CD14-positive monocyte (primary cell): ENCODE measurements around the gene ACY1. TPM values are rescaled to one million over a fixed set of nuclear protein-coding genes. Genes with fewer than 3 reads are reported as not detected.

ENCODE experiments used
- DNase-seq, 3 donors: peaks; one replicate each; pipeline ENCODE4 v3.0.0-alpha.2; 2011 to 2022
- H2AFZ ChIP-seq: 2 replicates; pipeline ENCODE4 v1.6.0; 2012; ENCODE audit warnings: mild to moderate bottlenecking, low read depth, low read length, inconsistent platforms; ENCODE audit not compliant: insufficient read depth, poor library complexity, severe bottlenecking
- H3K27ac ChIP-seq, 2 donors: 1 replicate in 1 of 2; 2 replicates in 1 of 2; pipeline ENCODE4 v1.5.1; 2012 to 2013; ENCODE audit warnings: low read length in 2 of 2, control low read depth in 1 of 2, inconsistent platforms in 1 of 2, low read depth in 1 of 2, mild to moderate bottlenecking in 1 of 2
- H3K27me3 ChIP-seq, 2 donors: one replicate each; pipeline versions ENCODE4 v1.6.0 to v1.6.1; 2011 to 2013; ENCODE audit warnings: low read length in 2 of 2; ENCODE audit not compliant: control insufficient read depth in 2 of 2, insufficient read depth in 2 of 2
- H3K36me3 ChIP-seq, 2 donors: replicated peaks in 1 of 2; 1 replicate in 1 of 2; 2 replicates in 1 of 2; pipeline versions ENCODE4 v1.5.1 to v1.6.1; 2012 to 2013; ENCODE audit warnings: low read length in 2 of 2, control low read depth in 1 of 2, inconsistent platforms in 1 of 2, mild to moderate bottlenecking in 1 of 2; ENCODE audit not compliant: insufficient read depth in 2 of 2, control insufficient read depth in 1 of 2
- H3K4me1 ChIP-seq, 2 donors: 1 replicate in 1 of 2; 2 replicates in 1 of 2; pipeline versions ENCODE4 v1.5.1 to v1.6.1; 2012 to 2013; ENCODE audit warnings: low read length in 2 of 2, control low read depth in 1 of 2, inconsistent platforms in 1 of 2, mild to moderate bottlenecking in 1 of 2, moderate library complexity in 1 of 2; ENCODE audit not compliant: insufficient read depth in 2 of 2, control insufficient read depth in 1 of 2
- H3K4me2 ChIP-seq: replicated peaks from 2 replicates; pipeline ENCODE3; 2012; ENCODE audit warnings: low read length, moderate library complexity, mild to moderate bottlenecking; ENCODE audit not compliant: poor library complexity, severe bottlenecking; ENCODE audit errors: extremely low read depth
- H3K4me3 ChIP-seq, 3 experiments: fragments of 200-600 bp in 1 of 3; sonication (generic) in 1 of 3; replicated peaks in 1 of 3; 1 replicate in 2 of 3; 2 replicates in 1 of 3; pipeline ENCODE4 v1.5.1; 2011 to 2013; ENCODE audit warnings: low read length in 3 of 3, mild to moderate bottlenecking in 3 of 3, control low read depth in 2 of 3, low read depth in 2 of 3, inconsistent platforms in 1 of 3, moderate library complexity in 1 of 3
- H3K79me2 ChIP-seq: 2 replicates; pipeline ENCODE4 v1.6.0; 2012; ENCODE audit warnings: mild to moderate bottlenecking, control low read depth, inconsistent platforms, low read length, moderate library complexity; ENCODE audit not compliant: insufficient read depth
- H3K9ac ChIP-seq: 2 replicates; pipeline ENCODE4 v1.6.0; 2017; ENCODE audit warnings: low read length, mild to moderate bottlenecking; ENCODE audit not compliant: insufficient read depth, poor library complexity, severe bottlenecking
- H3K9me3 ChIP-seq, 2 donors: replicated peaks in 1 of 2; 1 replicate in 1 of 2; 2 replicates in 1 of 2; pipeline versions ENCODE4 v1.5.1 to v1.6.1; 2012 to 2013; ENCODE audit warnings: low read length in 2 of 2, control low read depth in 1 of 2; ENCODE audit not compliant: control insufficient read depth in 1 of 2, insufficient read depth in 1 of 2
- H4K20me1 ChIP-seq: 2 replicates; pipeline ENCODE4 v1.6.0; 2012; ENCODE audit warnings: mild to moderate bottlenecking, low read length, control low read depth, moderate library complexity; ENCODE audit not compliant: insufficient read depth
- H3K27ac Mint-ChIP-seq, 7 donors: one replicate each; pipeline ENCODE4 v1.8.0; 2020; ENCODE audit warnings: mild to moderate bottlenecking in 7 of 7, mixed read lengths in 7 of 7, moderate library complexity in 6 of 7, inconsistent platforms in 2 of 7
- H3K27me3 Mint-ChIP-seq, 3 donors: one replicate each; pipeline ENCODE4 v1.8.0; 2021 to 2022; ENCODE audit warnings: low read depth in 3 of 3, mild to moderate bottlenecking in 3 of 3, mixed read lengths in 3 of 3, moderate library complexity in 3 of 3, inconsistent platforms in 1 of 3
- H3K36me3 Mint-ChIP-seq, 2 donors: one replicate each; pipeline ENCODE4 v1.8.0; 2020; ENCODE audit warnings: mixed read lengths in 2 of 2, inconsistent platforms in 1 of 2, mild to moderate bottlenecking in 1 of 2
- H3K4me1 Mint-ChIP-seq: one replicate; pipeline ENCODE4 v1.8.0; 2020; ENCODE audit warnings: mild to moderate bottlenecking, mixed read lengths
- H3K4me3 Mint-ChIP-seq, 2 donors: one replicate each; pipeline ENCODE4 v1.8.0; 2020; ENCODE audit warnings: mild to moderate bottlenecking in 2 of 2, mixed read lengths in 2 of 2, moderate library complexity in 1 of 2
- H3K9me3 Mint-ChIP-seq, 7 donors: one replicate each; pipeline ENCODE4 v1.8.0; 2020 to 2022; ENCODE audit warnings: mixed read lengths in 7 of 7, mild to moderate bottlenecking in 6 of 7, moderate library complexity in 6 of 7, inconsistent platforms in 2 of 7
- WGBS: methylation state at CpG from one replicate; pipeline ENCODE4 v1.1.5; 2013; ENCODE audit warnings: missing lambda C conversion rate; ENCODE audit not compliant: insufficient coverage; 5-methylcytosine and 5-hydroxymethylcytosine counted together
- intact Hi-C, 2 donors: fragments of 100-400 bp; cut with micrococcal nuclease; formaldehyde crosslinking; loops; one replicate each; pipeline versions ENCODE4 v1.15.0 to v1.15.1; 2023
- polyA plus RNA-seq, 3 donors: library from polyadenylated mRNA; depleted of rRNA in 1 of 3; unstranded in 2 of 3; stranded (reverse) in 1 of 3; fragments of 300-500 nt in 2 of 3; fragments of >200 nt in 1 of 3; fragmentation: Illumina TruSeq in 2 of 3; gene quantifications; 1 replicate in 2 of 3; 2 replicates in 1 of 3; pipeline ENCODE4 v1.2.3, GENCODE V29; 2012 to 2021
- TF ChIP-seq, protein P1 (sequence below): fragments of 200-600 bp; IDR thresholded peaks from one replicate; pipeline ENCODE4 v1.8.0; 2022; ENCODE audit warnings: antibody characterized with exemption, mild to moderate bottlenecking

ACY1 gene
- polyA plus RNA-seq, 3 donors: 13.3 to 18.0 (median 14.5) TPM

DNA sequence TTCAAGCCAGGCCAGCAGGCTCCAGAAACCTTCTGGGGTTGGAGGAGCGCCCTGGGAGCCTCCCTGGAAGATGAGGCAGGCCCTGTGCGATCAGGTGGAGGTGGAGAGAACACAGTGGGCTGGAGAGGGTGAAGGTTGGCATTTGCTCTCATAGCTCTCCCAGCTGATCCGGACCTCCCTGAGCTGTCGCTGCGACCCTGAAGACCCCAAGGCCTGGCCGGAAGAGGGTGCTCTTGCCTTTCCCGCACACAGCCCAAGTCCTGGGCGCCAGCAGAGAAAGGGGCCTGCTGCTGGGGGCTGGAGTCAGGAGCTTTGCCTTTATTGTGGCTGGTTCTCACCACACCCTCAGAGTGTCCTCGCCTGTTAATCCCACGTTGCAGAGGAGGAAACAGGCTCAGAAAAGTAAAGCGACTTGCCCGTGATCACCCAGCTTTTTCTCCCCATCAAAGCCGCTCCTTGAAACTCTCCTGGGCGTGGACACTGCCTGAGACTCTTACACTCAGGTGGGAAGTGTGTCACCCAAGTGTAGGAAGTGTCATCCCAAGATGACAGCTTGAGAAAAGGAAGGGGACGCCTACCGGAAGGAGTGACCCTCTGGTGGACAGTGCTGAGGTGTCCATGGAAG lies 20.9 kb downstream of the ACY1 start:
- no peak overlapping the region for H3K27ac ChIP-seq

GRCh38 chr3:52004906-52005395 lies 21.6 kb downstream of the ACY1 start:
- no peak for DNase-seq
- Histone ChIP-seq H3K79me2 (no peaks in the 10 kb centered on the region), H4K20me1 (no peaks in the 10 kb centered on the region), H2AFZ (peak overlapping the region; percentile 59), H3K27me3 (no peaks in the 10 kb centered on the region), H3K4me2 (no peak overlapping the region), H3K9ac (no peak overlapping the region), H3K27ac (no peak overlapping the region), H3K9me3 (no peaks in the 10 kb centered on the region), H3K36me3 (no peaks in the 10 kb centered on the region), H3K4me3 (no peak overlapping the region), H3K4me1 (peaks cover 22 to 29% of the 10 kb centered on the region in 2 donors)
- Mint-ChIP-seq H3K4me1 (peaks cover 23% of the 10 kb centered on the region), H3K36me3 (no peaks in the 10 kb centered on the region), H3K27ac (no peak overlapping the region), H3K9me3 (no peaks in the 10 kb centered on the region), H3K4me3 (no peak overlapping the region), H3K27me3 (peaks cover 0 to 7% (median 5%) of the 10 kb centered on the region in 3 donors)
- TF ChIP-seq, protein P1, sequence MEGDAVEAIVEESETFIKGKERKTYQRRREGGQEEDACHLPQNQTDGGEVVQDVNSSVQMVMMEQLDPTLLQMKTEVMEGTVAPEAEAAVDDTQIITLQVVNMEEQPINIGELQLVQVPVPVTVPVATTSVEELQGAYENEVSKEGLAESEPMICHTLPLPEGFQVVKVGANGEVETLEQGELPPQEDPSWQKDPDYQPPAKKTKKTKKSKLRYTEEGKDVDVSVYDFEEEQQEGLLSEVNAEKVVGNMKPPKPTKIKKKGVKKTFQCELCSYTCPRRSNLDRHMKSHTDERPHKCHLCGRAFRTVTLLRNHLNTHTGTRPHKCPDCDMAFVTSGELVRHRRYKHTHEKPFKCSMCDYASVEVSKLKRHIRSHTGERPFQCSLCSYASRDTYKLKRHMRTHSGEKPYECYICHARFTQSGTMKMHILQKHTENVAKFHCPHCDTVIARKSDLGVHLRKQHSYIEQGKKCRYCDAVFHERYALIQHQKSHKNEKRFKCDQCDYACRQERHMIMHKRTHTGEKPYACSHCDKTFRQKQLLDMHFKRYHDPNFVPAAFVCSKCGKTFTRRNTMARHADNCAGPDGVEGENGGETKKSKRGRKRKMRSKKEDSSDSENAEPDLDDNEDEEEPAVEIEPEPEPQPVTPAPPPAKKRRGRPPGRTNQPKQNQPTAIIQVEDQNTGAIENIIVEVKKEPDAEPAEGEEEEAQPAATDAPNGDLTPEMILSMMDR: no peak
- WGBS: 94% methylated on average over 4 of the region's 4 CpGs
- intact Hi-C loops: loop anchor here in 1 of 2 donors (5.0 kb wide), 1 partner anchor 47 kb away; no protein-coding TSS in a partner anchor

More for the DNA sequence above, 20.9 kb downstream of the ACY1 start:
- Histone ChIP-seq H3K27me3 (no peaks in the 10 kb centered on the region), H3K9ac (no peak overlapping the region), H2AFZ (no peak overlapping the region), H3K4me2 (no peak overlapping the region), H3K79me2 (no peaks in the 10 kb centered on the region), H3K4me3 (no peak overlapping the region), H3K4me1 (peaks cover 22 to 29% of the 10 kb centered on the region in 2 donors), H3K36me3 (no peaks in the 10 kb centered on the region), H4K20me1 (no peaks in the 10 kb centered on the region), H3K9me3 (no peaks in the 10 kb centered on the region)
- TF ChIP-seq, protein P1: no peak
- Mint-ChIP-seq H3K9me3 (no peaks in the 10 kb centered on the region), H3K4me3 (no peak overlapping the region), H3K27me3 (peaks cover 0 to 7% (median 5%) of the 10 kb centered on the region in 3 donors), H3K36me3 (no peaks in the 10 kb centered on the region), H3K27ac (no peak overlapping the region), H3K4me1 (peaks cover 23% of the 10 kb centered on the region)
- WGBS: 91% methylated on average over 8 of the region's 16 CpGs
- intact Hi-C loops: loop anchor here in 1 of 2 donors (5.0 kb wide), 1 partner anchor 48 kb away; no protein-coding TSS in a partner anchor
- DNase-seq: no peak
